Heart right ventricle (tissue), 16 donors: ENCODE measurements around the gene DPAGT1. TPM values are rescaled to one million over a fixed set of nuclear protein-coding genes. Genes with fewer than 3 reads are reported as not detected.

Experiments used
- ATAC-seq, 8 donors: fragments of 200-7000 bp; cut with Tn5 transposase; one replicate each; pipeline ENCODE4 v1.9.1; 2020; ENCODE audit warnings: mild to moderate bottlenecking in 8 of 8, moderate library complexity in 8 of 8, moderate number of reproducible peaks in 1 of 8
- DNase-seq, 2 donors: peaks; one replicate each; pipeline ENCODE4 v3.0.0-alpha.2; 2020
- H3K27ac ChIP-seq, 10 donors: fragments of 200-600 bp; sonication (generic) in 2 of 10; one replicate each; pipeline versions ENCODE4 v1.5.0 to v1.8.0; 2020 to 2022; ENCODE audit warnings: mild to moderate bottlenecking in 3 of 10
- H3K27me3 ChIP-seq, 7 donors: fragments of 200-600 bp; one replicate each; pipeline ENCODE4 v1.8.0; 2021 to 2022; ENCODE audit warnings: mild to moderate bottlenecking in 2 of 7
- H3K36me3 ChIP-seq, 9 donors: fragments of 200-600 bp; sonication (generic) in 1 of 9; one replicate each; pipeline versions ENCODE4 v1.5.0 to v1.8.0; 2020 to 2022; ENCODE audit warnings: mild to moderate bottlenecking in 2 of 9
- H3K4me1 ChIP-seq, 9 donors: fragments of 200-600 bp; sonication (generic) in 1 of 9; one replicate each; pipeline versions ENCODE4 v1.5.0 to v1.8.0; 2020 to 2022; ENCODE audit warnings: mild to moderate bottlenecking in 4 of 9
- H3K4me3 ChIP-seq, 10 donors: fragments of 200-600 bp; sonication (generic) in 2 of 10; one replicate each; pipeline versions ENCODE4 v1.5.0 to v1.8.0; 2020 to 2022; ENCODE audit warnings: mild to moderate bottlenecking in 7 of 10, moderate library complexity in 2 of 10
- H3K9me3 ChIP-seq, 11 donors: fragments of 200-600 bp in 10 of 11; sonication (generic) in 2 of 11; one replicate each; pipeline versions ENCODE4 v1.5.0 to v1.8.0; 2013 to 2022; ENCODE audit warnings: mild to moderate bottlenecking in 2 of 11, control low read depth in 1 of 11, moderate library complexity in 1 of 11
- CTCF ChIP-seq, 9 donors: fragments of 200-600 bp; sonication (generic) in 2 of 9; IDR thresholded peaks; one replicate each; pipeline versions ENCODE4 v1.5.0 to v1.8.0; 2021 to 2022; ENCODE audit warnings: antibody characterized with exemption in 9 of 9, mild to moderate bottlenecking in 5 of 9, moderate library complexity in 1 of 9
- WGBS, 2 donors: extraction: QIAGEN DNeasy Blood & Tissue Kit; methylation state at CpG; one replicate each; pipeline ENCODE4 v1.1.7; 2013; ENCODE audit warnings: inconsistent platforms in 1 of 2; 5-methylcytosine and 5-hydroxymethylcytosine counted together
- intact Hi-C, 10 donors: fragments of 100-400 bp; cut with DNase I; formaldehyde crosslinking; loops; one replicate each; pipeline versions ENCODE4 v1.11.1 to v1.14.2; 2022
- polyA plus RNA-seq, 2 donors: library from polyadenylated mRNA; stranded (reverse); fragments of 200-250 nt; gene quantifications; one replicate each; pipeline ENCODE4 v1.2.3, GENCODE V29; 2013
- total RNA-seq, 10 donors: library from RNA; stranded (reverse); fragmentation: NEBNext Ultra II Directional in 3 of 10; extraction: Animal tissue kit (Norgen Biotek cat#: 25700) in 3 of 10; gene quantifications; one replicate each; pipeline versions ENCODE4 v1.2.1 to v1.2.4, GENCODE V29; 2021 to 2023
- donor health status: Arrhythmogenic right ventricular cardiomyopathy.
- donor health status: ischemic (EF 13 %, LVEDD 7.1; RV severe dilation, severe dysfunction).
- donor health status: healthy with polysubstance abuse.
- donor health status: DM: no; HTN: yes; CAD: no.
- donor health status: DM: no; HTN: no; CAD: no.
- donor health status: ischemic (EF 25% LVEDD 6.9; RV normal size, moderate dysfunction).
- donor health status: ischemic (EF 25% LVEDD 5.7; RV mildly dilated, moderate dysfunction).
- donor health status: healthy.
- donor health status: DM: yes; HTN: yes; CAD: no.
- donor health status: Ischemic cardiomyopathy.
- donor health status: ischemic (EF 35%, LVEDD 5.7; RV mildly dilated, moderate dysfunction).
- donor health status: nonischemic (EF 11% LVEDD 7.7; RV severe dilation, severe dysfunction).
- donor health status: DM: yes; HTN: yes; CAD: no.
- donor health status: PGD.
- donor health status: ischemic (EF 29% LVEDD 5.4; RV normal size, mild dysfunction).
- donor health status: nonischemic (EF 23%, LVEDD 6.1; RV moderate dilation, normal function).

DPAGT1 gene
- total and polyA plus RNA-seq, 12 donors: 8.6 to 24.3 (median 16.5) TPM

- no peaks in the 10 kb centered on the region for H3K27me3 ChIP-seq
- DNase-seq: no peak
- intact Hi-C loops: no loop called here
- H3K9me3 ChIP-seq: no peaks in the 10 kb centered on the region
- ATAC-seq: no peak
- 85 to 86% methylated on average over 17 of the region's 17 CpGs for WGBS, 2 donors
- peaks cover 7 to 89% (median 80%) of the 10 kb centered on the region in 9 donors for H3K36me3 ChIP-seq
- no peak overlapping the region for H3K27ac ChIP-seq
- no peak overlapping the region for H3K4me3 ChIP-seq
- no peak for TF ChIP-seq CTCF (IDR thresholded peaks at IDR 0.05)
- H3K4me1 ChIP-seq: peaks cover 10 to 19% (median 14%) of the 10 kb centered on the region in 9 donors
Observed at GRCh38 chr11:119051440-119052162, 50.1 kb downstream of the DPAGT1 start.

GRCh38 chr11:119049081-119049480 is 52.6 kb downstream of the DPAGT1 start:
- Histone ChIP-seq H3K27me3 (no peaks in the 10 kb centered on the region), H3K36me3 (peaks cover 7 to 100% (median 89%) of the 10 kb centered on the region in 9 donors), H3K4me3 (no peak overlapping the region), H3K27ac (no peak overlapping the region), H3K9me3 (no peaks in the 10 kb centered on the region), H3K4me1 (no peaks in the 10 kb centered on the region)
- 91 to 92% methylated on average over 7 of the region's 7 CpGs for WGBS, 2 donors
- intact Hi-C loops: no loop called here
- no peak for TF ChIP-seq CTCF (IDR thresholded peaks at IDR 0.05)
- no peak for DNase-seq
- ATAC-seq: no peak

GRCh38 chr11:119048644-119049043 is 53.0 kb downstream of the DPAGT1 start:
- H3K9me3 ChIP-seq: no peaks in the 10 kb centered on the region
- ATAC-seq (no peak), DNase-seq (no peak)
- H3K4me1 ChIP-seq: no peaks in the 10 kb centered on the region
- no peak overlapping the region for H3K27ac ChIP-seq
- H3K4me3 ChIP-seq: no peak overlapping the region
- peaks cover 7 to 96% (median 85%) of the 10 kb centered on the region in 9 donors for H3K36me3 ChIP-seq
- no peaks in the 10 kb centered on the region for H3K27me3 ChIP-seq
- intact Hi-C loops: no loop called here
- no peak for TF ChIP-seq CTCF (IDR thresholded peaks at IDR 0.05)
- WGBS, 2 donors: 89 to 94% methylated on average over 9 of the region's 9 CpGs

- 97% methylated on average over 6 of the region's 6 CpGs for WGBS, 2 donors
- no peaks in the 10 kb centered on the region for H3K27me3 ChIP-seq
- H3K9me3 ChIP-seq: no peaks in the 10 kb centered on the region
- no peak overlapping the region for H3K4me3 ChIP-seq
- no peaks in the 10 kb centered on the region for H3K4me1 ChIP-seq
- intact Hi-C loops: no loop called here
- no peak for DNase-seq
- ATAC-seq: no peak
- H3K36me3 ChIP-seq: peaks cover 7 to 81% (median 72%) of the 10 kb centered on the region in 9 donors
- TF ChIP-seq CTCF (IDR thresholded peaks at IDR 0.05): no peak
- no peak overlapping the region for H3K27ac ChIP-seq
Observed at GRCh38 chr11:119047205-119047604, 54.4 kb downstream of the DPAGT1 start.

Other genes starting within 250 kb of the DPAGT1 start
- gene CXCR5, start 218.0 kb downstream of the DPAGT1 start, total RNA-seq: under 1 TPM in 1 of 10 donors, not detected in 9; 0.16 TPM
- gene CXCR5, start 218.0 kb downstream of the DPAGT1 start, polyA plus RNA-seq: under 1 TPM; 0.22 to 0.58 TPM
- gene BCL9L, start 175.9 kb downstream of the DPAGT1 start, total RNA-seq: 10 to 100 TPM; 29.4 to 57.7 (median 40.8) TPM
- 10 to 100 TPM; 24.0 to 24.2 TPM for gene BCL9L, start 175.9 kb downstream of the DPAGT1 start, polyA plus RNA-seq
- not detected for gene UPK2, start 145.6 kb downstream of the DPAGT1 start, total RNA-seq
- gene UPK2, start 145.6 kb downstream of the DPAGT1 start, polyA plus RNA-seq: under 1 TPM in 1 of 2 donors, not detected in 1; 0.04 TPM
- not detected for gene FOXR1, start 130.1 kb downstream of the DPAGT1 start, total RNA-seq
- gene FOXR1, start 130.1 kb downstream of the DPAGT1 start, polyA plus RNA-seq: not detected
- 10 to 100 TPM in 7 of 10 donors, 1 to 10 TPM in 3; 7.8 to 13.5 (median 11.3) TPM for gene CENATAC, start 103.7 kb downstream of the DPAGT1 start, total RNA-seq
- gene CENATAC, start 103.7 kb downstream of the DPAGT1 start, polyA plus RNA-seq: 10 to 100 TPM in 1 of 2 donors, 1 to 10 TPM in 1; 8.2 to 85.2 TPM
- 100 to 1,000 TPM; 743 to 915 (median 823) TPM for gene RPS25, start 83.5 kb downstream of the DPAGT1 start, total RNA-seq
- gene RPS25, start 83.5 kb downstream of the DPAGT1 start, polyA plus RNA-seq: 1,000 to 10,000 TPM; 1,404 to 1,607 TPM
- gene TRAPPC4, start 83.1 kb downstream of the DPAGT1 start, total RNA-seq: 10 to 100 TPM; 29.5 to 51.4 (median 37.5) TPM
- 10 to 100 TPM; 14.6 to 95.1 TPM for gene TRAPPC4, start 83.1 kb downstream of the DPAGT1 start, polyA plus RNA-seq
- 10 to 100 TPM in 1 of 10 donors, 1 to 10 TPM in 9; 3.8 to 12.0 (median 6.5) TPM for gene SLC37A4, start 71.0 kb downstream of the DPAGT1 start, total RNA-seq
- 10 to 100 TPM in 1 of 2 donors, 1 to 10 TPM in 1; 7.6 to 11.1 TPM for gene SLC37A4, start 71.0 kb downstream of the DPAGT1 start, polyA plus RNA-seq
- 10 to 100 TPM; 45.0 to 96.4 (median 64.4) TPM for gene HYOU1, start 44.6 kb downstream of the DPAGT1 start, total RNA-seq
- 100 to 1,000 TPM in 1 of 2 donors, 10 to 100 TPM in 1; 33.0 to 179 TPM for gene HYOU1, start 44.6 kb downstream of the DPAGT1 start, polyA plus RNA-seq
- gene VPS11, start 34.0 kb downstream of the DPAGT1 start, total RNA-seq: 10 to 100 TPM; 15.7 to 23.8 (median 21.5) TPM
- gene VPS11, start 34.0 kb downstream of the DPAGT1 start, polyA plus RNA-seq: 10 to 100 TPM; 23.7 to 44.2 TPM
- gene HMBS, start 17.0 kb downstream of the DPAGT1 start, total RNA-seq: 10 to 100 TPM; 14.3 to 24.9 (median 17.3) TPM
- gene HMBS, start 17.0 kb downstream of the DPAGT1 start, polyA plus RNA-seq: 10 to 100 TPM; 33.0 to 39.7 TPM
- gene C2CD2L, start 5.5 kb upstream of the DPAGT1 start, total RNA-seq: 10 to 100 TPM in 3 of 10 donors, 1 to 10 TPM in 7; 6.6 to 13.7 (median 8.4) TPM
- 10 to 100 TPM in 1 of 2 donors, 1 to 10 TPM in 1; 6.1 to 11.6 TPM for gene C2CD2L, start 5.5 kb upstream of the DPAGT1 start, polyA plus RNA-seq
- gene HINFP, start 19.7 kb upstream of the DPAGT1 start, total RNA-seq: 10 to 100 TPM in 8 of 10 donors, 1 to 10 TPM in 2; 8.9 to 15.8 (median 11.5) TPM
- gene HINFP, start 19.7 kb upstream of the DPAGT1 start, polyA plus RNA-seq: 10 to 100 TPM in 1 of 2 donors, 1 to 10 TPM in 1; 8.6 to 18.1 TPM
- gene ABCG4, start 47.2 kb upstream of the DPAGT1 start, total RNA-seq: 1 to 10 TPM in 7 of 10 donors, under 1 TPM in 3; 0.40 to 1.6 (median 1.2) TPM
- gene ABCG4, start 47.2 kb upstream of the DPAGT1 start, polyA plus RNA-seq: 1 to 10 TPM in 1 of 2 donors, under 1 TPM in 1; 0.17 to 1.1 TPM
- 10 to 100 TPM; 24.3 to 39.3 (median 33.6) TPM for gene NLRX1, start 66.9 kb upstream of the DPAGT1 start, total RNA-seq
- gene NLRX1, start 66.9 kb upstream of the DPAGT1 start, polyA plus RNA-seq: 10 to 100 TPM in 1 of 2 donors, 1 to 10 TPM in 1; 7.9 to 11.1 TPM
- gene NHERF4, start 83.6 kb upstream of the DPAGT1 start, total RNA-seq: under 1 TPM in 1 of 10 donors, not detected in 9; 0.32 TPM
- gene NHERF4, start 83.6 kb upstream of the DPAGT1 start, polyA plus RNA-seq: not detected
- gene CBL, start 104.5 kb upstream of the DPAGT1 start, total RNA-seq: 10 to 100 TPM in 2 of 10 donors, 1 to 10 TPM in 8; 7.3 to 15.6 (median 8.5) TPM
- gene CBL, start 104.5 kb upstream of the DPAGT1 start, polyA plus RNA-seq: 1 to 10 TPM; 2.7 to 8.0 TPM
- 100 to 1,000 TPM in 4 of 10 donors, 10 to 100 TPM in 6; 37.8 to 136 (median 96.9) TPM for gene MCAM, start 215.3 kb upstream of the DPAGT1 start, total RNA-seq
- 10 to 100 TPM; 35.8 to 97.5 TPM for gene MCAM, start 215.3 kb upstream of the DPAGT1 start, polyA plus RNA-seq
- gene RNF26, start 232.7 kb upstream of the DPAGT1 start, total RNA-seq: 10 to 100 TPM; 11.1 to 17.6 (median 13.4) TPM
- 10 to 100 TPM in 1 of 2 donors, 1 to 10 TPM in 1; 6.4 to 13.2 TPM for gene RNF26, start 232.7 kb upstream of the DPAGT1 start, polyA plus RNA-seq
- 10 to 100 TPM; 11.4 to 25.1 (median 19.9) TPM for gene C1QTNF5, start 239.0 kb upstream of the DPAGT1 start, total RNA-seq
- gene C1QTNF5, start 239.0 kb upstream of the DPAGT1 start, polyA plus RNA-seq: 10 to 100 TPM; 32.8 to 35.7 TPM
- not detected for gene MFRP, start 244.9 kb upstream of the DPAGT1 start, total RNA-seq
- under 1 TPM in 1 of 2 donors, not detected in 1; 0.04 TPM for gene MFRP, start 244.9 kb upstream of the DPAGT1 start, polyA plus RNA-seq